ENCODE measurements around the gene FAM221A. TPM values are rescaled to one million over a fixed set of nuclear protein-coding genes. Genes with fewer than 3 reads are reported as not detected.

Gene FAM221A
- polyA plus RNA-seq, 1 donor from 2014 or later = 11.3 TPM

GRCh38 chr7:23693224-23693623 lies 13.2 kb downstream of the FAM221A start:
- H2AFZ ChIP-seq (ENCODE audit: low read depth, low read length) = no peak overlapping the region
- H4K20me1 ChIP-seq (ENCODE audit: insufficient read depth) = no peaks in the 10 kb centered on the region
- no peaks in the 10 kb centered on the region for H3K79me2 ChIP-seq (replicated peaks; ENCODE audit: insufficient read depth, low read length)
- H3K36me3 ChIP-seq (ENCODE audit: insufficient read depth, low read length) = peaks cover 5% of the 10 kb centered on the region
- no peaks in the 10 kb centered on the region for H3F3A ChIP-seq (ENCODE audit: insufficient read depth, low read length, poor library complexity, severe bottlenecking)
- H3K9ac ChIP-seq (ENCODE audit: low read length) = no peak overlapping the region
- H3K9me3 ChIP-seq (ENCODE audit: low read length) = no peaks in the 10 kb centered on the region
- H3K27me3 ChIP-seq (ENCODE audit: insufficient read depth, low read depth, low read length) = no peaks in the 10 kb centered on the region
- H3K27ac ChIP-seq (ENCODE audit: low read length) = no peak overlapping the region
- no peaks in the 10 kb centered on the region for H3K9me2 ChIP-seq (ENCODE audit: insufficient read depth, low read length)
- no peak overlapping the region for H3K4me2 ChIP-seq (ENCODE audit: low read length)
- no peak overlapping the region for H3K4me3 ChIP-seq (ENCODE audit: low read length)
- no peak for TF ChIP-seq CTCF (IDR thresholded peaks at IDR 0.05; ENCODE audit: poor library complexity, severe bottlenecking)
- TF ChIP-seq POLR2AphosphoS5 (IDR thresholded peaks at IDR 0.05) = no peak
- TF ChIP-seq TAF1 (IDR thresholded peaks at IDR 0.05; ENCODE audit: low read depth) = no peak
- TF ChIP-seq REST (IDR thresholded peaks at IDR 0.05; ENCODE audit: borderline replicate concordance) = no peak
- TF ChIP-seq RAD21 (conservative IDR thresholded peaks at IDR 0.05) = no peak
- TF ChIP-seq SMC3 (conservative IDR thresholded peaks at IDR 0.05; ENCODE audit: poor library complexity) = no peak
- no peak for TF ChIP-seq EP300 (conservative IDR thresholded peaks at IDR 0.05; ENCODE audit: poor library complexity, severe bottlenecking)
- TF ChIP-seq EZH2 (IDR thresholded peaks at IDR 0.05; ENCODE audit: borderline replicate concordance, insufficient read depth, low read length, poor library complexity, severe bottlenecking) = no peak
- no peak for TF ChIP-seq MXI1 (conservative IDR thresholded peaks at IDR 0.05; ENCODE audit: poor library complexity, severe bottlenecking)

- H2AFZ ChIP-seq (ENCODE audit: low read depth, low read length) = no peak overlapping the region
These were observed 17.0 kb downstream of the FAM221A start for GRCh38 chr7:23696916-23697441.

More at GRCh38 chr7:23696916-23697441, 17.0 kb downstream of the FAM221A start:
- H3K27me3 ChIP-seq (ENCODE audit: insufficient read depth, low read depth, low read length) = no peaks in the 10 kb centered on the region
- H3K9ac ChIP-seq (ENCODE audit: low read length) = no peak overlapping the region
- H3K9me2 ChIP-seq (ENCODE audit: insufficient read depth, low read length) = no peaks in the 10 kb centered on the region
- no peak overlapping the region for H3K4me3 ChIP-seq (ENCODE audit: low read length)
- no peaks in the 10 kb centered on the region for H3F3A ChIP-seq (ENCODE audit: insufficient read depth, low read length, poor library complexity, severe bottlenecking)
- H3K79me2 ChIP-seq (replicated peaks; ENCODE audit: insufficient read depth, low read length) = no peaks in the 10 kb centered on the region
- no peaks in the 10 kb centered on the region for H4K20me1 ChIP-seq (ENCODE audit: insufficient read depth)
- TF ChIP-seq CTCF (IDR thresholded peaks at IDR 0.05; ENCODE audit: poor library complexity, severe bottlenecking) (peak; percentile 29), EZH2 (IDR thresholded peaks at IDR 0.05; ENCODE audit: borderline replicate concordance, insufficient read depth, low read length, poor library complexity, severe bottlenecking) (no peak)
- no peaks in the 10 kb centered on the region for H3K9me3 ChIP-seq (ENCODE audit: low read length)
- H3K4me2 ChIP-seq (ENCODE audit: low read length) = no peak overlapping the region
- no peaks in the 10 kb centered on the region for H3K36me3 ChIP-seq (ENCODE audit: insufficient read depth, low read length)
- H3K27ac ChIP-seq (ENCODE audit: low read length) = no peak overlapping the region

All from neural cell (in vitro differentiated cells).